Measurements from ENCODE around the gene SCAI. TPM values are rescaled to one million over a fixed set of nuclear protein-coding genes. Genes with fewer than 3 reads are reported as not detected.

Gene SCAI
- polyA plus RNA-seq, 2 of the 4 experiments (the other 2 are of a cell fraction), result 2.1 to 5.0 TPM

- Histone ChIP-seq H3K27ac (no peak overlapping the region), H3K4me1 (no peaks in the 10 kb centered on the region), H3K9me3 (no peaks in the 10 kb centered on the region), H3K4me3 (no peak overlapping the region), H3K4me2 (no peak overlapping the region)
- TF ChIP-seq TFCP2L1 (CRISPR knock-in tag; IDR thresholded peaks at IDR 0.05) (no peak), SMC3 (IDR thresholded peaks at IDR 0.05) (no peak), KDM5A (IDR thresholded peaks at IDR 0.05) (no peak), HEYL (CRISPR knock-in tag; IDR thresholded peaks at IDR 0.05) (no peak), MAFK (IDR thresholded peaks at IDR 0.05; ENCODE audit: partially characterized antibody) (no peak), CBX2 (IDR thresholded peaks at IDR 0.05; ENCODE audit: borderline replicate concordance, low read depth) (no peak), ZSCAN20 (CRISPR knock-in tag; IDR thresholded peaks at IDR 0.05) (no peak), RAD21 (conservative IDR thresholded peaks at IDR 0.05 in 1 of 2, IDR thresholded peaks at IDR 0.05 in 1 of 2) (no peak), EHMT2 (IDR thresholded peaks at IDR 0.05; ENCODE audit: low read depth) (no peak), RNF2 (IDR thresholded peaks at IDR 0.05; ENCODE audit: borderline replicate concordance, low read depth) (no peak)
- DNase-seq (ENCODE audit: low read depth in 1 of 2, low spot score in 1 of 2) (no peak), ATAC-seq (no peak), FAIRE-seq (no peak)
- CTCF ChIA-PET, result interaction anchor here (0.6 to 0.7 kb wide), 3 partner anchors 25 to 549 kb away, joined by 3 to 4 read pairs (median 4); no protein-coding TSS in a partner anchor
- WGBS (ENCODE audit: missing lambda C conversion rate), result 81% methylated on average over 1 of the region's 1 CpG
- POLR2A ChIA-PET, result no interaction called here
Observed at GRCh38 chr9:125133403-125134329, 9.7 kb downstream of the SCAI start.

- H3K9me3 ChIP-seq, result no peaks in the 10 kb centered on the region
- ChIA-PET CTCF (interaction anchor here (0.6 to 1.7 kb wide), 2 partner anchors 11 to 28 kb away, joined by 3 to 7 read pairs; partner anchors contain the start of gene SCAI), POLR2A (no interaction called here)
- WGBS (ENCODE audit: missing lambda C conversion rate), result 92% methylated on average over 6 of the region's 6 CpGs
- FAIRE-seq, result no peak
- ATAC-seq, result no peak
- TF ChIP-seq CHD4 (IDR thresholded peaks at IDR 0.05; ENCODE audit: borderline replicate concordance) (no peak), MYC (IDR thresholded peaks at IDR 0.05; ENCODE audit: borderline replicate concordance, low read length) (no peak), POLR2AphosphoS2 (conservative IDR thresholded peaks at IDR 0.05; ENCODE audit: low read length) (no peak)
- no peak overlapping the region for H3K4me2 ChIP-seq
- no peak overlapping the region for H3K27ac ChIP-seq
- no peak overlapping the region for H3K4me3 ChIP-seq
- DNase-seq (ENCODE audit: low read depth in 1 of 2, low spot score in 1 of 2), result no peak
- no peaks in the 10 kb centered on the region for H3K4me1 ChIP-seq
Observed at GRCh38 chr9:125131778-125132177, 11.6 kb downstream of the SCAI start.

GRCh38 chr9:125126019-125126746 is 17.1 kb downstream of the SCAI start:
- Histone ChIP-seq H3K27ac (peak overlapping the region in 1 of 2 experiments; percentile 32; a peak in 1 of 6 replicates), H3K4me3 (no peak overlapping the region), H3K9me3 (no peaks in the 10 kb centered on the region), H3K4me1 (peaks cover 3% of the 10 kb centered on the region; the same call in 1 of the 3 replicates), H3K4me2 (no peak overlapping the region)
- WGBS (ENCODE audit: missing lambda C conversion rate), result 97% methylated on average over 1 of the region's 2 CpGs
- ChIA-PET POLR2A (no interaction called here), CTCF (interaction anchor here (0.7 kb wide), 1 partner anchor 281 kb away, joined by 3 read pairs; no protein-coding TSS in a partner anchor)
- TF ChIP-seq ZNF302 (CRISPR knock-in tag; IDR thresholded peaks at IDR 0.05), result no peak
- no peak for TF ChIP-seq SREBF2 (IDR thresholded peaks at IDR 0.05)
- no peak for TF ChIP-seq CEBPB (IDR thresholded peaks at IDR 0.05)
- TF ChIP-seq ESRRA (IDR thresholded peaks at IDR 0.05; ENCODE audit: borderline replicate concordance, low read length), result no peak
- TF ChIP-seq RFX5 (IDR thresholded peaks at IDR 0.05), result no peak
- no peak for TF ChIP-seq JUNB (IDR thresholded peaks at IDR 0.05)
- TF ChIP-seq EHMT2 (IDR thresholded peaks at IDR 0.05; ENCODE audit: low read depth), result no peak
- no peak for TF ChIP-seq EP300 (IDR thresholded peaks at IDR 0.05)
- TF ChIP-seq POLR2AphosphoS2 (conservative IDR thresholded peaks at IDR 0.05; ENCODE audit: low read length), result no peak
- DNase-seq (ENCODE audit: low read depth in 1 of 2, low spot score in 1 of 2) (peak in 1 of 2 experiments; percentile 20), ATAC-seq (peak; percentile 68 to 76; a peak in 5 of 6 replicates), FAIRE-seq (no peak)
